Endothelial cell of umbilical vein (primary cell): ENCODE data around the gene ATRNL1. TPM values are rescaled to one million over a fixed set of nuclear protein-coding genes. Genes with fewer than 3 reads are reported as not detected.

Source experiments
- BruUV-seq: library from RNA; stranded (reverse); fragments of 400-500 nt; replicated peaks from 2 replicates; lab custom pipeline; 2021; lab: Mats Ljungman, UMichigan
- CTCF ChIA-PET: fragments of 300-600, 350-600 bp; sonication (Branson Sonifier 250); formaldehyde crosslinking; loops from one replicate; lab custom pipeline; 2021; ENCODE audit warnings: antibody characterized with exemption, inconsistent platforms; lab: Charles Lee
- POLR2A ChIA-PET: fragments of 300-600, 350-600 bp; sonication (Branson Sonifier 250); formaldehyde crosslinking; loops from one replicate; lab custom pipeline; 2021; ENCODE audit warnings: antibody characterized with exemption, inconsistent platforms; lab: Charles Lee
- DNase-seq: peaks from one replicate; pipeline ENCODE4 v3.0.0-alpha.2; 2011; ENCODE audit warnings: low read depth, low spot score
- FAIRE-seq: peaks from 2 replicates; lab custom pipeline; 2011; peaks lifted over from hg19 to GRCh38; lab: Jason Lieb, UNC
- H2AFZ ChIP-seq: 2 replicates; pipeline ENCODE4 v1.6.0; 2012; ENCODE audit warnings: low read depth, low read length, control low read depth, inconsistent platforms
- H3K27ac ChIP-seq: 2 replicates; pipeline ENCODE4 v1.5.1; 2011; ENCODE audit warnings: low read depth, mild to moderate bottlenecking, control low read depth, low read length, moderate library complexity; ENCODE audit not compliant: insufficient read depth
- H3K27me3 ChIP-seq, 2 experiments: 2 replicates each; pipeline versions ENCODE4 v1.6.0 to v1.6.1; 2011; ENCODE audit warnings: low read length in 2 of 2, mixed read lengths in 1 of 2; ENCODE audit not compliant: control insufficient read depth in 2 of 2, insufficient read depth in 2 of 2
- H3K36me3 ChIP-seq, 2 experiments: 2 replicates in 1 of 2; 3 replicates in 1 of 2; pipeline ENCODE4 v1.5.1; 2011; ENCODE audit warnings: low read length in 2 of 2, mild to moderate bottlenecking in 1 of 2, moderate library complexity in 1 of 2; ENCODE audit not compliant: control insufficient read depth in 2 of 2, insufficient read depth in 2 of 2; ENCODE audit errors: extremely low read depth in 1 of 2
- H3K4me1 ChIP-seq: 3 replicates; pipeline ENCODE4 v1.5.1; 2011; ENCODE audit warnings: mild to moderate bottlenecking, low read length; ENCODE audit not compliant: control insufficient read depth, insufficient read depth; ENCODE audit errors: extremely low read depth
- H3K4me2 ChIP-seq: 2 replicates; pipeline ENCODE4 v1.6.1; 2011; ENCODE audit warnings: low read length, control low read depth, mixed read lengths; ENCODE audit not compliant: insufficient read depth
- H3K4me3 ChIP-seq, 3 experiments: fragments of 200-600 bp in 1 of 3; sonication (generic), shearing (Covaris generic) in 1 of 3; replicated peaks in 1 of 3; 2 replicates each; pipeline ENCODE4 v1.5.1; 2011 to 2016; ENCODE audit warnings: control low read depth in 3 of 3, low read length in 3 of 3, mild to moderate bottlenecking in 2 of 3, inconsistent platforms in 1 of 3, low read depth in 1 of 3, moderate library complexity in 1 of 3; ENCODE audit not compliant: insufficient read depth in 1 of 3
- H3K79me2 ChIP-seq: 2 replicates; pipeline ENCODE4 v1.6.0; 2012; ENCODE audit warnings: low read length, inconsistent platforms; ENCODE audit not compliant: control insufficient read depth, insufficient read depth
- H3K9ac ChIP-seq: replicated peaks from 2 replicates; pipeline ENCODE3; 2011; ENCODE audit warnings: low read length, control low read depth; ENCODE audit not compliant: insufficient read depth; ENCODE audit errors: extremely low read depth
- H3K9me1 ChIP-seq: replicated peaks from 3 replicates; pipeline ENCODE4 v1.6.0; 2011; ENCODE audit warnings: mild to moderate bottlenecking, low read length; ENCODE audit not compliant: control insufficient read depth, insufficient read depth; ENCODE audit errors: extremely low read depth
- H3K9me3 ChIP-seq: replicated peaks from 2 replicates; pipeline ENCODE4 v1.5.1; 2012; ENCODE audit warnings: low read length, inconsistent platforms; ENCODE audit not compliant: control insufficient read depth, insufficient read depth
- H4K20me1 ChIP-seq: replicated peaks from 2 replicates; pipeline ENCODE3; 2011; ENCODE audit warnings: mild to moderate bottlenecking, low read length; ENCODE audit not compliant: control insufficient read depth, insufficient read depth; ENCODE audit errors: extremely low read depth
- EZH2 ChIP-seq: IDR thresholded peaks from 2 replicates; pipeline ENCODE4 v1.6.1; 2012; ENCODE audit warnings: borderline replicate concordance, low read depth, mild to moderate bottlenecking, moderate library complexity, low read length, inconsistent platforms; ENCODE audit not compliant: severe bottlenecking
- FOS ChIP-seq: IDR thresholded peaks from 2 replicates; pipeline ENCODE4 v1.6.1; 2011; ENCODE audit warnings: mild to moderate bottlenecking, low read length, moderate library complexity, borderline replicate concordance; ENCODE audit not compliant: insufficient read depth
- GATA2 ChIP-seq: IDR thresholded peaks from 2 replicates; pipeline ENCODE4 v1.7.0; 2011; ENCODE audit warnings: low read depth, mild to moderate bottlenecking, moderate library complexity, mixed read lengths, low read length; ENCODE audit not compliant: insufficient read length, insufficient read depth
- JUN ChIP-seq: IDR thresholded peaks from 2 replicates; pipeline ENCODE4 v1.6.1; 2011; ENCODE audit warnings: borderline replicate concordance, low read depth; ENCODE audit not compliant: insufficient read length, insufficient read depth
- MYC ChIP-seq: IDR thresholded peaks from one replicate; pipeline ENCODE4 v1.6.1; 2011; ENCODE audit warnings: mild to moderate bottlenecking, low read depth, low read length
- POLR2A ChIP-seq: IDR thresholded peaks from 2 replicates; pipeline ENCODE4 v1.6.1; 2012; ENCODE audit warnings: low read depth, mild to moderate bottlenecking, control low read depth, low read length
- POLR2AphosphoS5 ChIP-seq: IDR thresholded peaks from 2 replicates; pipeline ENCODE4 v1.6.1; 2012; ENCODE audit warnings: low read depth, mild to moderate bottlenecking, control low read depth, low read length, moderate library complexity; ENCODE audit not compliant: insufficient read depth
- dilution Hi-C: fragments of 300-500 bp; cut with MboI; formaldehyde crosslinking; loops from one replicate; pipeline ENCODE4 v1.15.0; 2019; ENCODE audit warnings: low sequenced_read_pairs; ENCODE audit not compliant: extremely low pct_ligation_motif_present
- intact Hi-C: fragments of 100-400 bp; cut with micrococcal nuclease; formaldehyde crosslinking; loops from one replicate; pipeline ENCODE4 v1.10.0; 2022
- polyA plus RNA-seq, 4 experiments: library from polyadenylated mRNA; depleted of rRNA in 3 of 4; stranded (reverse) in 3 of 4; unstranded in 1 of 4; fragments of >200 nt; gene quantifications; 2 replicates each; pipeline versions ENCODE4 v1.2.1 to v1.2.3, GENCODE V29; 2011 to 2012; ENCODE audit warnings: missing spikeins in 1 of 4
- total RNA-seq: library from RNA; stranded (reverse); gene quantifications from 2 replicates; pipeline ENCODE4 v1.2.3, GENCODE V29; 2021
- TF ChIP-seq, protein P1 (sequence below): IDR thresholded peaks from 2 replicates; pipeline ENCODE4 v1.6.1; 2011; ENCODE audit not compliant: insufficient read depth, insufficient read length
- TF ChIP-seq, protein P2 (sequence below), 2 donors: IDR thresholded peaks; 1 replicate in 1 of 2; 2 replicates in 1 of 2; pipeline ENCODE4 v1.5.1; 2011; ENCODE audit warnings: low read length in 2 of 2, mild to moderate bottlenecking in 2 of 2, moderate library complexity in 2 of 2, control low read depth in 1 of 2, inconsistent platforms in 1 of 2, low read depth in 1 of 2; ENCODE audit not compliant: insufficient read depth in 1 of 2; ENCODE audit errors: extremely low read depth in 1 of 2

The ATRNL1 gene
- total and polyA plus RNA-seq, 2 donors (not counting 3 experiments of a cell fraction or from before 2014, with no cell fraction given), result not detected

DNA sequence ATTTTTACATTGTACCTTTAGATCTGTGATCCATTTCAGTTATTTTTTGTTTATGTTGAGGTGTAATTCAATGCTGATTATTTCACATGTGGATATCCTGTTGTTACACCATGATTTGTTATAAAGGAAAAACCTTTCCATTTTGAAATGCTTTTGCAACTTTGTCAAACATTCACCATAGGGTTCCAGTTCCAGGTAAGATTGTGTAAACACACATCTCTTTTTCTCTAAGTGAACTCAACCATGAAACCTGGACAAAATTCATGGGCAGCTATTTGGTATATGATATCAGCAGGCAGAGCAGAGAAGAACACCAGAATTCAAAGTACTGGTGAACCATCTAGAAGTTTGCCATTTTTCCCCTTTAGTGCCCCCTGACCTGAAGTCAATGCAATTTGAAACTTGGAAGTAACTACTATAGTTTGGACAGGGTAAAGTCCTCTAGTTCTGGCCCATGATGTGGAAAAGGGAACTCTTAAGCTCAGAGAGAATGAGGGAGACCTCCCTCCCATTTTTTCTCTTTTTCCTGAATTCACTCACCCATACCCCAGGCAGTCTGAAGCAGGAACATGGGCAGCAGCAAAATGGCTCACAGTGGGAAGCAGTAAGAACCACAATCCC lies 446.1 kb downstream of the ATRNL1 start:
- H3K27ac ChIP-seq, result no peak overlapping the region
- CTCF ChIA-PET, result no interaction called here
- H3K36me3 ChIP-seq, result no peaks in the 10 kb centered on the region
- no peaks in the 10 kb centered on the region for H3K79me2 ChIP-seq
- H2AFZ ChIP-seq, result no peak overlapping the region
- H3K9me3 ChIP-seq, result no peaks in the 10 kb centered on the region
- no peak for FAIRE-seq
- intact Hi-C loops (no loop called here), dilution Hi-C loops (no loop called here)
- no peaks in the 10 kb centered on the region for H3K27me3 ChIP-seq
- H3K4me2 ChIP-seq, result no peak overlapping the region
- H3K4me3 ChIP-seq, result no peak overlapping the region
- TF ChIP-seq, protein P1, sequence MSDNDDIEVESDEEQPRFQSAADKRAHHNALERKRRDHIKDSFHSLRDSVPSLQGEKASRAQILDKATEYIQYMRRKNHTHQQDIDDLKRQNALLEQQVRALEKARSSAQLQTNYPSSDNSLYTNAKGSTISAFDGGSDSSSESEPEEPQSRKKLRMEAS, result no peak
- TF ChIP-seq EZH2 (no peak), POLR2AphosphoS5 (no peak), FOS (no peak), MYC (no peak), GATA2 (no peak), JUN (no peak), POLR2A (no peak)
- TF ChIP-seq, protein P2, sequence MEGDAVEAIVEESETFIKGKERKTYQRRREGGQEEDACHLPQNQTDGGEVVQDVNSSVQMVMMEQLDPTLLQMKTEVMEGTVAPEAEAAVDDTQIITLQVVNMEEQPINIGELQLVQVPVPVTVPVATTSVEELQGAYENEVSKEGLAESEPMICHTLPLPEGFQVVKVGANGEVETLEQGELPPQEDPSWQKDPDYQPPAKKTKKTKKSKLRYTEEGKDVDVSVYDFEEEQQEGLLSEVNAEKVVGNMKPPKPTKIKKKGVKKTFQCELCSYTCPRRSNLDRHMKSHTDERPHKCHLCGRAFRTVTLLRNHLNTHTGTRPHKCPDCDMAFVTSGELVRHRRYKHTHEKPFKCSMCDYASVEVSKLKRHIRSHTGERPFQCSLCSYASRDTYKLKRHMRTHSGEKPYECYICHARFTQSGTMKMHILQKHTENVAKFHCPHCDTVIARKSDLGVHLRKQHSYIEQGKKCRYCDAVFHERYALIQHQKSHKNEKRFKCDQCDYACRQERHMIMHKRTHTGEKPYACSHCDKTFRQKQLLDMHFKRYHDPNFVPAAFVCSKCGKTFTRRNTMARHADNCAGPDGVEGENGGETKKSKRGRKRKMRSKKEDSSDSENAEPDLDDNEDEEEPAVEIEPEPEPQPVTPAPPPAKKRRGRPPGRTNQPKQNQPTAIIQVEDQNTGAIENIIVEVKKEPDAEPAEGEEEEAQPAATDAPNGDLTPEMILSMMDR (IDR thresholded peaks at IDR 0.05; ENCODE audit: extremely low read depth in 1 of 2, insufficient read depth in 1 of 2, low read depth in 1 of 2, low read length in 2 of 2), result no peak
- no peak overlapping the region for H3K9ac ChIP-seq
- no TSS peak for BruUV-seq
- no peaks in the 10 kb centered on the region for H4K20me1 ChIP-seq
- H3K4me1 ChIP-seq, result no peaks in the 10 kb centered on the region
- POLR2A ChIA-PET, result no interaction called here
- DNase-seq, result no peak
- no peaks in the 10 kb centered on the region for H3K9me1 ChIP-seq
